Cardiac muscle cell (in vitro differentiated cells and primary cell): ENCODE data around the gene F11R. TPM values are rescaled to one million over a fixed set of nuclear protein-coding genes. Genes with fewer than 3 reads are reported as not detected.

Experiments
- DNase-seq, 2 donors: peaks; one replicate each; pipeline versions ENCODE4 v3.0.0 to v3.0.0-alpha.2; 2010 to 2017; ENCODE audit warnings: low read depth in 1 of 2, low spot score in 1 of 2
- H3K27ac ChIP-seq: fragments of 200-600 bp; sonication (generic); 2 replicates; pipeline ENCODE4 v1.5.1; 2016
- H3K27me3 ChIP-seq: fragments of 200-600 bp; sonication (generic); 2 replicates; pipeline ENCODE4 v1.6.0; 2016; ENCODE audit warnings: control low read depth
- H3K36me3 ChIP-seq: fragments of 200-600 bp; sonication (generic); 2 replicates; pipeline ENCODE4 v1.5.1; 2016; ENCODE audit warnings: control low read depth
- H3K4me1 ChIP-seq: fragments of 200-600 bp; sonication (generic); 2 replicates; pipeline ENCODE4 v1.8.1; 2017; ENCODE audit warnings: low read depth, mild to moderate bottlenecking, mixed run types
- H3K4me3 ChIP-seq: fragments of 200-600 bp; sonication (generic); 2 replicates; pipeline ENCODE4 v1.5.1; 2016; ENCODE audit warnings: mild to moderate bottlenecking
- H3K9me3 ChIP-seq: fragments of 200-600 bp; sonication (generic); 2 replicates; pipeline ENCODE4 v1.5.1; 2017; ENCODE audit warnings: low read depth, mild to moderate bottlenecking, control low read depth
- polyA plus RNA-seq: library from polyadenylated mRNA; unstranded; fragments of >200 nt; fragmentation: Nextera tagmentation; extraction: Ambion mirVana; gene quantifications from 2 replicates; pipeline ENCODE4 v1.2.1, GENCODE V29; 2016
- total RNA-seq: library from RNA; depleted of rRNA; stranded (reverse); fragments of >200 nt; gene quantifications from 2 replicates; pipeline ENCODE4 v1.2.3, GENCODE V29; 2016
- TF ChIP-seq, protein P1 (sequence below): IDR thresholded peaks from 2 replicates; pipeline ENCODE4 v1.5.1; 2012; ENCODE audit warnings: low read depth, mild to moderate bottlenecking, low read length

F11R gene
- total and polyA plus RNA-seq, 2 experiments from 2014 or later = 90.1 to 93.7 TPM

DNA sequence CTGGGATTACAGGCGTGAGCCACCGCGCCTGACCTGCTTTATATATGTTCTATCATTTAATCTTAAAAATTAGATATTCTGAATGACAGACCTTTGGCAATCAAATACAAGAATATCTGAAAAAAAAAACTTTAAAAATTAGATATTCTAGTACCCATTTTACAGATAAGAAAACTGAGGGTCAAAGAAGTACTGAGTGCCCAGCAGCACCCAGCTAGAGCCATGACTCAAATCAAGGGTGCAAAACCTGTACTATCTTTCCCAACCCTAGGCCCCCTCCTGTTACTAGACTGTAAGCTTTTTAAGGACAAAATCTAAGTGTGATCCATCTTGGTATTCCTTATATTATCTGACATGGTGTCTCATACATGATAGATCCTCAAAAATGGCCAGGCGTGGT, 40.5 kb upstream of the F11R start:
- Histone ChIP-seq H3K27me3 (no peaks in the 10 kb centered on the region), H3K9me3 (no peaks in the 10 kb centered on the region), H3K27ac (no peak overlapping the region), H3K4me1 (no peaks in the 10 kb centered on the region), H3K4me3 (no peak overlapping the region), H3K36me3 (no peaks in the 10 kb centered on the region)
- DNase-seq = no peak
- TF ChIP-seq, protein P1, sequence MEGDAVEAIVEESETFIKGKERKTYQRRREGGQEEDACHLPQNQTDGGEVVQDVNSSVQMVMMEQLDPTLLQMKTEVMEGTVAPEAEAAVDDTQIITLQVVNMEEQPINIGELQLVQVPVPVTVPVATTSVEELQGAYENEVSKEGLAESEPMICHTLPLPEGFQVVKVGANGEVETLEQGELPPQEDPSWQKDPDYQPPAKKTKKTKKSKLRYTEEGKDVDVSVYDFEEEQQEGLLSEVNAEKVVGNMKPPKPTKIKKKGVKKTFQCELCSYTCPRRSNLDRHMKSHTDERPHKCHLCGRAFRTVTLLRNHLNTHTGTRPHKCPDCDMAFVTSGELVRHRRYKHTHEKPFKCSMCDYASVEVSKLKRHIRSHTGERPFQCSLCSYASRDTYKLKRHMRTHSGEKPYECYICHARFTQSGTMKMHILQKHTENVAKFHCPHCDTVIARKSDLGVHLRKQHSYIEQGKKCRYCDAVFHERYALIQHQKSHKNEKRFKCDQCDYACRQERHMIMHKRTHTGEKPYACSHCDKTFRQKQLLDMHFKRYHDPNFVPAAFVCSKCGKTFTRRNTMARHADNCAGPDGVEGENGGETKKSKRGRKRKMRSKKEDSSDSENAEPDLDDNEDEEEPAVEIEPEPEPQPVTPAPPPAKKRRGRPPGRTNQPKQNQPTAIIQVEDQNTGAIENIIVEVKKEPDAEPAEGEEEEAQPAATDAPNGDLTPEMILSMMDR = no peak

DNA sequence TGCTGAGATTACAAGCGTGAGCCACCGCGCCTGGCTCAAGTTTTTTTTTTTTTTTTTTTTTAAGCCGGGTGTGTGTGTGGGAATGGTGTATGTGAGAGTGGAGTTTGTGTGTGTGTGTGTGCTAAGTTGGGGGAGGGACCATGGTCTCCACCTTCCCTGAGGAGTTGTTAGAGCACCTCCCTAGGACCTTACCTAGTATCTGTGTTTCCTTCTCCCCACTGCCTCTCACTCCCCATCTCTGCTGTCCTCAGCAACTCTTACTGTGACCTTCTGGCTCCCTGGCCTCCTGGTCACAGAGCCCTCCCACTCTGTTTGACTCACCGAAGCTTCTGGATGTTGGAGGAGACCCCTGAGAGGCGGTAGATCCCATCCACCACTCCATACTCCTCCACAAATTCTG, 38.3 kb upstream of the F11R start:
- H3K27ac ChIP-seq = no peak overlapping the region
- H3K36me3 ChIP-seq = no peaks in the 10 kb centered on the region
- H3K4me3 ChIP-seq = no peak overlapping the region
- no peak for DNase-seq
- no peaks in the 10 kb centered on the region for H3K27me3 ChIP-seq
- no peaks in the 10 kb centered on the region for H3K4me1 ChIP-seq
- H3K9me3 ChIP-seq = no peaks in the 10 kb centered on the region
- TF ChIP-seq, protein P1 = no peak

DNA sequence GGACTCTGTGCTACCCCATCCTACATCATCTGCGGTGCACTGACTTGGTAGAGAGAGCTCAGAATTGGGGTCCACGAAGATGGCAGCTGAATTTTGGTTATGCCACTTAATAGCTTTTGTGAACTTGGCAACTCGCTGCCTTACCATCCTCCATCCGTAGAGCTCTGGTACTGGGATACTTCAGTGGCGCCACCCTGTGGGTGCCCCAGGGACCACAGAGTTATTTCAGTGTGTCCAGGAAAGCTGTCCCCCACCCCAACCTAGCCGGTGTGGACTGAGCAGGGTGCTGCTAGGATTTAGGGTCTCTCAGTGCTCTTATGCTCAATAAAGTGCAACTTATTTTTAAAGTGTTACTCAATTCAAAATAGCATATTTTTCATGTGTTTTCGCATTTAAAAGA, 33.9 kb upstream of the F11R start:
- H3K9me3 ChIP-seq = no peaks in the 10 kb centered on the region
- H3K4me3 ChIP-seq = no peak overlapping the region
- TF ChIP-seq, protein P1 = no peak
- H3K27me3 ChIP-seq = no peaks in the 10 kb centered on the region
- DNase-seq = no peak
- H3K36me3 ChIP-seq = no peaks in the 10 kb centered on the region
- H3K27ac ChIP-seq = no peak overlapping the region
- no peaks in the 10 kb centered on the region for H3K4me1 ChIP-seq

DNA sequence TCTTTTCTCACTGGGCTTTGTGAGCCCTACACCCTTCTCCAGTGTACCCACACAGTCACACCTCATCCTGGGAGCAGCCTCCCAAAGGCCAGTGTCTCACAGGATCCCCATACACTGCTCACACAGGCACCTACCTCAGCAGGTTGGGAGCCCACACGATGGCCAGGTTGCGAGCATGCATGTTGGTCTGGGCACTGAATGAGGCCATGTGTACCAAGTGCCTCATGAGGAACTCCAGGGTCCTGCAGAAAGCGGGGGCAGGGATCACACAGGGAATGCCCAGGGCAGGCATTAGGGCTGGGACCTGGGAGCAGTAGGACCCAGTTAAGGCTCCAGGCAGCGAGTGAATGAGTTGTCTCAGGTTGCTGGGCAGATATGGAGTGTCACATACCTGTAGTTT, 33.3 kb upstream of the F11R start:
- Histone ChIP-seq H3K36me3 (no peaks in the 10 kb centered on the region), H3K27ac (no peak overlapping the region), H3K9me3 (no peaks in the 10 kb centered on the region), H3K4me1 (no peaks in the 10 kb centered on the region), H3K27me3 (no peaks in the 10 kb centered on the region), H3K4me3 (no peak overlapping the region)
- TF ChIP-seq, protein P1 = no peak
- no peak for DNase-seq

DNA sequence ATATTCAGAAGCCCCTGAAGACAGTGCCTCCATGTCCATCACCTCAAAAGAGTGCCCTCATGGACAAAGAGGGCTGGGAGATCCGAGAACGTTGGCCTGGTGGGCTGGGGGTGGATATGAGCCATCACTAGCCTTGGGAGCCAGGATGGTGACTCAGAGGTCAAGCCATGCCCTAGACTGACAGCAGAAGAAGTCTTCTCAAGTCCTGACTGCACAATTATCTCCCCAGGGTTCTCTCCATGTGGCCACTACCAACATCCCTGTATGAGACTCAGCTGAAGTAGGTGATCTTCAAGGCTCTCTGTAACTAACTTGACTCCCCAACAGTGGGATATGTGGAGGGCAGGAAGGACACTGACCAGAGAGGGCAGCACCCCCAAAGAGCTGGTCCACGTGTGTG, 31.9 kb upstream of the F11R start:
- DNase-seq = no peak
- H3K4me1 ChIP-seq = no peaks in the 10 kb centered on the region
- H3K27ac ChIP-seq = no peak overlapping the region
- no peaks in the 10 kb centered on the region for H3K36me3 ChIP-seq
- TF ChIP-seq, protein P1 = no peak
- no peaks in the 10 kb centered on the region for H3K9me3 ChIP-seq
- no peak overlapping the region for H3K4me3 ChIP-seq
- H3K27me3 ChIP-seq = peaks cover 2% of the 10 kb centered on the region

DNA sequence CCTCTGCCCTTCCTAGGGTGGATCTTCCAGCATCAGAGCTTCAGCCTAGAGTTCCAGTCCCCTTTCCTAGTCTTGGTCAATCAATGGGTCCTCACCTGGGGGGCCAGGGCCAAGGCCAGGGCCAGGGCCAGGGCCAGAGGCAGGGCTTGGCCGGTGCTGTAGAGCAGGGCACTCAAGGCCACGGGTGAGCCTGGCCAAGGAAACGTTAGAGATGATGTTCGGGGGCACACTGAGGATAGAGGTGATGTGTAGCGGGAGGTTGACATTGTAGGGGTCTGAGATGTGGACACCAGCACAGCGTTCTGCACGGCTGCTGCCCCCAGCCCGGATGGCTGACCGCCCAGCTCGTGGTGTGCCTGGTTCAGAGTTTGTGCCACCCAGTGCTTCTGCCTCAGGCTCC, 30.3 kb upstream of the F11R start:
- DNase-seq = no peak
- Histone ChIP-seq H3K36me3 (no peaks in the 10 kb centered on the region), H3K27ac (no peak overlapping the region), H3K4me3 (no peak overlapping the region), H3K9me3 (no peaks in the 10 kb centered on the region), H3K4me1 (peaks cover 5% of the 10 kb centered on the region), H3K27me3 (peaks cover 2% of the 10 kb centered on the region)
- TF ChIP-seq, protein P1 = no peak
